G401.6 (cell line): ENCODE measurements around the gene KRT222.
A peak's percentile ranks its signal among the peaks of the same experiment; 100 is the strongest.

ENCODE experiments used
- FAIRE-seq: peaks from 2 replicates; lab custom pipeline; 2012; peaks lifted over from hg19 to GRCh38; lab: Jason Lieb, UNC

KRT222 gene

GRCh38 chr17:40651939-40652338, 13.0 kb downstream of the KRT222 start:
- no peak for FAIRE-seq

DNA sequence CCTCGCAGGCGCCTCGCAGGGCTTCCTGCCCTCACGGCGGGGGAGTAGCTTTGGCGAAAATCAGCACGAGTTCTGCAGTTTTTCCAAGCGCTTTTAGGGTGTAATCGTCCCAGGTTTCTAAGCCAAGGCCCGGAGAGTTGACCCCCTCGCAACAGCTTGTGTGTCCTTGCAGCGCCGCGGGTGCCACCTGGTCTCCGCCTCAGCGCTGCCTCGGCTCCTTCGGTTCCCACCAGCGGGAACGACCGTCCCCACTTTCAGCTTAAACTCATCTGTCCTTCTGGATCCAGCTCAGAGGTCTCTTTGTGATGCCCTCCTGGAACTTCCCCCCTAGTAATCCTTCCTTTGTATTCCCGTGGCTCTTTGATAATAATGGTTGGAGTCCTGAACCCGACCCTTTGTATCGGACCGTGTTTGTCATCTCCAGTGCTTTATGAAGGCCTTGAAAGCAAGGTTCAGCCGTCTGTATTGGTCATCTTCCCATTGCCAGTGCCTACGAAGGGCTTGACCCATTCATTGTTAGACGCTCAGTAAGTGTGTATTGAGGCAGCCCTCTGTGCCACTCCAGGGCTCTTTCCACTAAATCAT, 16.5 kb downstream of the KRT222 start:
- no peak for FAIRE-seq

GRCh38 chr17:40647624-40648383, 17.2 kb downstream of the KRT222 start, which contains the start of gene SMARCE1:
Gene SMARCE1, minus strand, starts transcription at chr17:40647818. Its CDS starts 2,016 bp downstream, at chr17:40645802.
- no peak for FAIRE-seq

- FAIRE-seq: no peak
These were observed 18.0 kb downstream of the KRT222 start for GRCh38 chr17:40646791-40647623.

GRCh38 chr17:40645943-40646342, 19.0 kb downstream of the KRT222 start:
- FAIRE-seq: peak; percentile 19

DNA sequence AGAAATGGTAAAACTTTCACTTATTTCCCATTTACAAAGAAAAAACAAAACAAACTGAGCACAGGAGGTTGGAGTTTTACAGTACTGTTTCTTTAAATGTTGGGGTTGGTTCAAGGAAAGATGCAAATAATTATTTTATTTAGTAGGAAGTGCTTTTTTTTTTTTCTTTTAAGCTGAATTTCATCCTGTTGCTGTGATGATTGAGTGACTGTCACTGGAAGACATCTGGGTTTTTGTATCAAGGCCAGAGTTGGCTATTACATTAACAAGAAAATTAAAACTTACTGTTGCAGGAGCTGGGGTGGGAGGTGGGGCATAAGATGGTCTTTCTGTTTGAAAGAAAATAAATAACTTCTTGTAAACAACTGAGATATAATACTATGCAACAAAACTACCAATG, 19.7 kb downstream of the KRT222 start:
- FAIRE-seq: no peak

GRCh38 chr17:40637931-40638330, 27.0 kb downstream of the KRT222 start:
- FAIRE-seq: no peak

- FAIRE-seq: no peak
These were observed 31.1 kb downstream of the KRT222 start for GRCh38 chr17:40633871-40634270.

DNA sequence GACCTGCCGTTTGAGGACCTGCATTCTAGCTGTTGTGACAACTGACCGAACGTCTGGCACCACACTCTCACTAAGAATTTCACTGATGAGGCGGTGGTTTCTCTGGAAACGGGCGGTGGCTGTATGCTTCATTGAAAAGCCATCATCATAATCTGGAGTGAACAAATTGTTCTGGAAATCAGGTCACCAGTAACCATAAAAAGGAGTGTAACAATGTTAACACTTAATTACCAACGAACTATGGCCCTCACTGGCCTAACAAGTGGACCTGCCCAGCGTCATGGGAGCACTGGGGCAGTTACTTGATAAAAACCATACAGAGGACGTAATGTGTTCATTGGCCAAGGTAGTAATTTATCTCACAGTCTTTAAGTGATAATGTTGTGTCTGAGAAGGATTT, 32.8 kb downstream of the KRT222 start:
- FAIRE-seq: no peak

- no peak for FAIRE-seq
These were observed 35.1 kb downstream of the KRT222 start for GRCh38 chr17:40629842-40630241.

GRCh38 chr17:40625311-40625710, 39.7 kb downstream of the KRT222 start:
- FAIRE-seq: no peak

- FAIRE-seq: no peak
These were observed 41.4 kb downstream of the KRT222 start for GRCh38 chr17:40623419-40624210.

DNA sequence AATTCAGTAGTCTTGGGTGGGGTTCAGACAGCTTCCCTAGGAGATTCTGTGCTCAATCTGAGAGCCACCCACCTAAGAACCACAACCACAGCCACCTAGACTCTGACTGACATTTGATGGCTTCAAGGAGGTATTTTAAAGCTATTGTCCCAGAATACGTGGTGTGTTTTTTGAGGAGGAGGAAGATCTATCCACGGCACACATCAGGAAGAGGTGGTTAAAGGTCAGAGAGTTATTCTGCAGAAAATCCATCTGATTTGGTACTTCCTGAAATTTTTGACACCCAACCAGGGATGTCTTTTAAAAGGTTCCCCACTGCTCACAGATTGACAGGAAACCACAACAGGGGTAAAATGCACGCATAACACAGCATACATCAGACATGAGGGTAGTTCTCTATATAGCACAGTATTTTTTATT, 42.5 kb downstream of the KRT222 start:
- FAIRE-seq: no peak

- no peak for FAIRE-seq
These were observed 43.4 kb downstream of the KRT222 start for GRCh38 chr17:40621578-40621977.

- no peak for FAIRE-seq
These were observed 44.0 kb downstream of the KRT222 start for GRCh38 chr17:40621019-40621418.

DNA sequence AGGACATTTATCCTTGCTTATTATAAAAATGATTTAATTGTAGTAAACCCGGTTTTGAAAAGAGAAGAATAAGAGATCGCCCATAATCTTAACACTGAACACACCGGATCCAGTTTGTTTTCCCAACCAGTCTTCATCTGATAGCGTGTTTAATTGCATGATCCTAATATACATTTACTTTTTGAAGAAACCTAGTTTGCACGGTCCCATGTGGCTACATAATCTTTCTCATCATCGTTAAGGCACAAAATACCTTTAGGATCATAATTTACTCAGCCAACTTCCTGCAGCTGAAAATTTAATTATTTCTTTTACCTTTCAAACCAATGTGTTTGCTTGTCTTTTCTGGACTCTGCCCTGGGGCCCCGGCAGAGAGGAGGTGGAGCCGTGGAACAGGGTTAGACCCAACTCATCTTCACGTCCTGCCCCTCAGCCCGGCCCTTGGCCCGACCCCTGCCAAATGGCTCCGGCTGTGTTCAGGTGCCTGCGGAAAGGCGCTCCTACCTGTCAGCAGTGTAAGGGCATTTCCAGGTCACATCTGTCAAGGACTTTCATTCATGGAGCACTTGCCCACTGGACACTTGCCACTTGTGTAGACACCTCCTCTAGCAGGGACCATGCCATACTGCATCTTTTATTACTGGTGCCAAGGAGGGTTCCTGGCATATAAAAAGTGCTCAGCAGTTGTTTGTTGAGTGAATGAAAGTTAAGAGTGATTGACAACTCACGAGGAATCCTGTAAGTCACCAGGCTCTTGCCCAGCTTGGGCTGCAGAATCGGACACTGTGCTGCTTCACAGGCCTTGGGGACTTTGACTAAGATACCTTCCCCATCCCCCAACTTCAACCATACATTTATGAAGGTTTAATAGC, 46.0 kb downstream of the KRT222 start:
- FAIRE-seq: no peak

- no peak for FAIRE-seq
These were observed 47.2 kb downstream of the KRT222 start for GRCh38 chr17:40617678-40618240.

DNA sequence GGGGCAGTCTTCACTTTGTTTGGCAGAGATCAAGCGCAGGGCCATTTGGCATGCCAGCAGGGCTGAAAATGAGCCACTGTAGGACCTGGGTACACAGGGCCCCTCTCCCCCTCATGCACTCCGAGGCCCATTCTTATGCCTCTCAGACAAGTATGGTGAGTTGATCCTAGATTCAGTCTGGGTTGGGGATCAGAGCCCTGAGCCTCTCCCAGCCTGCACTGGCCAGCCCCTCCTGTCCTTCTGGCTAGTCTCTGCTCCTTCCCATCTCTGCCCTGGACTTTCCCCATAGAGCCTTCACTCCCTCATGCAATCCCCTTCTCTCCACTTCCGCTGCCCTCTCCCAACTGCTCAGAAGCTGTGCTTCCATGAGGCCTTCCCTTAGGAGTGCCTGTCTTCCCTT, 48.4 kb downstream of the KRT222 start:
- FAIRE-seq: no peak

- no peak for FAIRE-seq
These were observed 49.0 kb downstream of the KRT222 start for GRCh38 chr17:40615841-40616476.

- no peak for FAIRE-seq
These were observed 49.7 kb downstream of the KRT222 start for GRCh38 chr17:40615068-40615840.
